IMR-90 (cell line): ENCODE data around the gene GRIN2A. TPM values are rescaled to one million over a fixed set of nuclear protein-coding genes. Genes with fewer than 3 reads are reported as not detected.

Experiments
- ATAC-seq: fragments of 200-7000 bp; cut with Tn5 transposase; 2 replicates; pipeline ENCODE4 v1.9.1; 2020; ENCODE audit warnings: low read depth, mild to moderate bottlenecking, moderate library complexity
- BruUV-seq: library from RNA; stranded (reverse); fragments of 400-500 nt; replicated peaks from 2 replicates; lab custom pipeline; 2021; lab: Mats Ljungman, UMichigan
- CTCF ChIA-PET: fragments of 300-600 bp; formaldehyde crosslinking; extraction: SDS; loops from one replicate; lab custom pipeline; 2021; ENCODE audit warnings: antibody characterized with exemption; lab: Yijun Ruan, JAX
- POLR2A ChIA-PET: fragments of 300-600 bp; sonication (Branson Sonifier 250); formaldehyde crosslinking; loops from one replicate; lab custom pipeline; 2022; ENCODE audit warnings: antibody characterized with exemption; ENCODE audit not compliant: unreplicated experiment; lab: Charles Lee
- DNase-seq: peaks from one replicate; pipeline ENCODE4 v3.0.0; 2013
- H2AFZ ChIP-seq: replicated peaks from 2 replicates; pipeline ENCODE3; 2013; ENCODE audit warnings: low read length, mild to moderate bottlenecking; ENCODE audit not compliant: poor library complexity
- H2AK5ac ChIP-seq: 2 replicates; pipeline ENCODE4 v1.6.1; 2013; ENCODE audit warnings: low read depth, low read length, inconsistent platforms
- H2AK9ac ChIP-seq: replicated peaks from 2 replicates; pipeline ENCODE3; 2013; ENCODE audit warnings: mild to moderate bottlenecking, low read depth, low read length, moderate library complexity; ENCODE audit not compliant: poor library complexity
- H2BK120ac ChIP-seq: 2 replicates; pipeline ENCODE4 v1.6.1; 2013; ENCODE audit warnings: low read depth, low read length, inconsistent platforms
- H2BK15ac ChIP-seq: 3 replicates; pipeline ENCODE4 v1.6.1; 2013; ENCODE audit warnings: low read depth, low read length, inconsistent platforms
- H2BK20ac ChIP-seq: 2 replicates; pipeline ENCODE4 v1.6.1; 2013; ENCODE audit warnings: low read depth, mild to moderate bottlenecking, inconsistent platforms, low read length, moderate library complexity
- H2BK5ac ChIP-seq: 2 replicates; pipeline ENCODE4 v1.6.1; 2013; ENCODE audit warnings: mild to moderate bottlenecking, low read depth, low read length, inconsistent platforms; ENCODE audit not compliant: poor library complexity, severe bottlenecking
- H3K14ac ChIP-seq: replicated peaks from 2 replicates; pipeline ENCODE4 v1.6.1; 2013; ENCODE audit warnings: low read depth, low read length, inconsistent platforms
- H3K18ac ChIP-seq: 2 replicates; pipeline ENCODE4 v1.6.1; 2013; ENCODE audit warnings: low read depth, low read length, control low read depth
- H3K23ac ChIP-seq: 2 replicates; pipeline ENCODE4 v1.6.1; 2013; ENCODE audit warnings: low read depth, low read length, inconsistent platforms
- H3K27ac ChIP-seq: 2 replicates; pipeline ENCODE4 v1.5.1; 2013; ENCODE audit warnings: mild to moderate bottlenecking, control low read depth, low read length; ENCODE audit not compliant: insufficient read depth
- H3K27me3 ChIP-seq: 2 replicates; pipeline ENCODE4 v1.6.1; 2013; ENCODE audit warnings: low read length; ENCODE audit not compliant: control insufficient read depth, insufficient read depth
- H3K36me3 ChIP-seq: 2 replicates; pipeline ENCODE4 v1.6.1; 2013; ENCODE audit warnings: low read length, mixed read lengths; ENCODE audit not compliant: control insufficient read depth, insufficient read depth
- H3K4ac ChIP-seq: 2 replicates; pipeline ENCODE4 v1.6.1; 2013; ENCODE audit warnings: low read depth, low read length, inconsistent platforms
- H3K4me1 ChIP-seq: 2 replicates; pipeline ENCODE4 v1.6.1; 2013; ENCODE audit warnings: low read length, mixed read lengths; ENCODE audit not compliant: control insufficient read depth, insufficient read depth
- H3K4me2 ChIP-seq: 2 replicates; pipeline ENCODE4 v1.6.1; 2013; ENCODE audit warnings: low read depth, mild to moderate bottlenecking, control low read depth, low read length, moderate library complexity
- H3K4me3 ChIP-seq: 2 replicates; pipeline ENCODE4 v1.5.1; 2013; ENCODE audit warnings: low read depth, mild to moderate bottlenecking, control low read depth, low read length, moderate library complexity; ENCODE audit not compliant: insufficient read depth
- H3K56ac ChIP-seq: 2 replicates; pipeline ENCODE4 v1.6.1; 2013; ENCODE audit warnings: low read length, inconsistent platforms; ENCODE audit not compliant: insufficient read depth; ENCODE audit errors: extremely low read depth
- H3K79me1 ChIP-seq, 2 experiments: 2 replicates each; pipeline ENCODE4 v1.6.1; 2013; ENCODE audit warnings: low read length in 2 of 2, inconsistent platforms in 1 of 2, low read depth in 1 of 2
- H3K9ac ChIP-seq: 2 replicates; pipeline ENCODE4 v1.6.1; 2013; ENCODE audit warnings: low read depth, low read length, control low read depth
- H3K9me1 ChIP-seq: 2 replicates; pipeline ENCODE4 v1.6.1; 2013; ENCODE audit warnings: low read length, inconsistent platforms; ENCODE audit not compliant: insufficient read depth
- H3K9me3 ChIP-seq: 2 replicates; pipeline ENCODE4 v1.6.1; 2013; ENCODE audit warnings: low read length; ENCODE audit not compliant: control insufficient read depth, insufficient read depth
- H4K20me1 ChIP-seq: 2 replicates; pipeline ENCODE4 v1.6.1; 2013; ENCODE audit warnings: low read length, inconsistent platforms; ENCODE audit not compliant: insufficient read depth
- H4K5ac ChIP-seq: 2 replicates; pipeline ENCODE4 v1.6.1; 2013; ENCODE audit warnings: mild to moderate bottlenecking, low read depth, low read length, control low read depth
- H4K8ac ChIP-seq, 2 experiments: 2 replicates each; pipeline ENCODE4 v1.6.1; 2013; ENCODE audit warnings: low read depth in 2 of 2, low read length in 2 of 2, control low read depth in 1 of 2, inconsistent platforms in 1 of 2
- H4K91ac ChIP-seq: 2 replicates; pipeline ENCODE4 v1.6.1; 2013; ENCODE audit warnings: low read depth, low read length, inconsistent platforms; ENCODE audit not compliant: insufficient read depth
- BHLHE40 ChIP-seq: fragments of 150-350 bp; IDR thresholded peaks from 2 replicates; pipeline ENCODE4 v1.6.1; 2016; ENCODE audit warnings: mild to moderate bottlenecking, low read depth, low read length
- CEBPB ChIP-seq: IDR thresholded peaks from 2 replicates; pipeline ENCODE4 v1.6.1; 2012; ENCODE audit warnings: low read depth, low read length, improper control_type of control experiment
- CHD1 ChIP-seq: IDR thresholded peaks from 2 replicates; pipeline ENCODE4 v1.6.1; 2012; ENCODE audit warnings: low read depth, low read length, improper control_type of control experiment
- CTCF ChIP-seq: conservative IDR thresholded peaks from 2 replicates; pipeline ENCODE4 v1.5.1; 2012; ENCODE audit warnings: mild to moderate bottlenecking, low read depth, low read length, improper control_type of control experiment
- FOS ChIP-seq: fragments of 150-350 bp; IDR thresholded peaks from 2 replicates; pipeline ENCODE4 v1.6.1; 2016; ENCODE audit warnings: low read depth, low read length
- MAFK ChIP-seq: IDR thresholded peaks from 2 replicates; pipeline ENCODE4 v1.6.1; 2012; ENCODE audit warnings: low read depth, low read length, improper control_type of control experiment
- MAZ ChIP-seq: IDR thresholded peaks from 2 replicates; pipeline ENCODE4 v1.6.1; 2012; ENCODE audit warnings: low read depth, mild to moderate bottlenecking, low read length, improper control_type of control experiment, moderate library complexity, borderline replicate concordance
- MXI1 ChIP-seq: IDR thresholded peaks from 2 replicates; pipeline ENCODE4 v1.6.1; 2012; ENCODE audit warnings: low read depth, mild to moderate bottlenecking, low read length, moderate library complexity, borderline replicate concordance
- NFE2L2 ChIP-seq: fragments of 150-350 bp; IDR thresholded peaks from 2 replicates; pipeline ENCODE4 v1.6.1; 2016; ENCODE audit warnings: low read depth, mild to moderate bottlenecking, low read length
- POLR2A ChIP-seq: IDR thresholded peaks from 2 replicates; pipeline ENCODE4 v1.6.1; 2012; ENCODE audit warnings: mild to moderate bottlenecking, low read depth, low read length
- RAD21 ChIP-seq: IDR thresholded peaks from 2 replicates; pipeline ENCODE4 v1.6.1; 2012; ENCODE audit warnings: low read length, improper control_type of control experiment
- RCOR1 ChIP-seq: IDR thresholded peaks from 2 replicates; pipeline ENCODE4 v1.6.1; 2012; ENCODE audit warnings: mild to moderate bottlenecking, low read length, improper control_type of control experiment; ENCODE audit not compliant: insufficient replicate concordance
- RFX5 ChIP-seq: IDR thresholded peaks from 2 replicates; pipeline ENCODE4 v1.8.0; 2012; ENCODE audit warnings: low read depth, mild to moderate bottlenecking, low read length, moderate library complexity
- SMC3 ChIP-seq: fragments of 150-350 bp; IDR thresholded peaks from 2 replicates; pipeline ENCODE4 v1.6.1; 2016; ENCODE audit warnings: low read depth, mild to moderate bottlenecking, antibody characterized with exemption, low read length, moderate library complexity
- USF2 ChIP-seq: fragments of 150-350 bp; IDR thresholded peaks from 2 replicates; pipeline ENCODE4 v1.6.1; 2017; ENCODE audit warnings: mild to moderate bottlenecking, antibody characterized with exemption, low read length, low read depth
- WGBS, 2 experiments: methylation state at CpG; one replicate each; pipeline versions ENCODE4 v1.1.5 to v1.1.7; 2013; ENCODE audit warnings: missing lambda C conversion rate in 2 of 2; ENCODE audit not compliant: insufficient read length in 1 of 2; ENCODE audit errors: extremely low coverage in 2 of 2; 5-methylcytosine and 5-hydroxymethylcytosine counted together
- dilution Hi-C: fragments of 300-500 bp; cut with HindIII; formaldehyde crosslinking; loops from one replicate; pipeline ENCODE4 v1.14.3; 2018; ENCODE audit warnings: low sequenced_read_pairs; ENCODE audit not compliant: unreplicated experiment
- in situ Hi-C: fragments of 300-500 bp; cut with MboI; formaldehyde crosslinking; loops from 3 replicates; pipeline ENCODE4 v1.14.3; 2019; ENCODE audit warnings: low sequenced_read_pairs, inconsistent platforms, mixed read lengths
- intact Hi-C: fragments of 100-400 bp; cut with micrococcal nuclease; formaldehyde crosslinking; loops from 2 replicates; pipeline ENCODE4 v1.10.0; 2022
- polyA plus RNA-seq, 3 experiments: library from polyadenylated mRNA; depleted of rRNA; stranded (reverse); fragments of >200 nt; gene quantifications; 2 replicates each; pipeline ENCODE4 v1.2.3, GENCODE V29; 2012; ENCODE audit warnings: low replicate concordance in 1 of 3
- total RNA-seq: library from RNA; depleted of rRNA; stranded (reverse); fragments of >200 nt; gene quantifications from 2 replicates; pipeline ENCODE4 v1.2.3, GENCODE V29; 2012
- TF ChIP-seq, protein P1 (sequence below): fragments of 150-350 bp; IDR thresholded peaks from 2 replicates; pipeline ENCODE4 v1.6.1; 2016; ENCODE audit warnings: low read depth, mild to moderate bottlenecking, low read length, moderate library complexity, borderline replicate concordance

Gene GRIN2A
- total and polyA plus RNA-seq, 2 of the 4 experiments (the other 2 are of a cell fraction), result under 0.01 TPM; not detected in 1

GRCh38 chr16:10120953-10121352, 61.3 kb downstream of the GRIN2A start:
- Histone ChIP-seq H3K27ac (no peak overlapping the region), H3K27me3 (no peaks in the 10 kb centered on the region), H4K8ac (no peak overlapping the region), H3K36me3 (no peaks in the 10 kb centered on the region), H3K9me3 (peaks cover 10% of the 10 kb centered on the region), H2AFZ (no peak overlapping the region), H3K4me1 (no peaks in the 10 kb centered on the region), H2BK15ac (no peak overlapping the region), H3K18ac (no peak overlapping the region), H2BK5ac (no peak overlapping the region), H3K56ac (no peak overlapping the region), H3K4me2 (no peak overlapping the region), H3K79me1 (no peaks in the 10 kb centered on the region), H3K9me1 (no peaks in the 10 kb centered on the region), H3K4me3 (no peak overlapping the region), H3K4ac (no peak overlapping the region), H2BK120ac (no peak overlapping the region), H3K23ac (no peak overlapping the region), H2BK20ac (no peak overlapping the region), H3K14ac (no peak overlapping the region), H4K20me1 (no peaks in the 10 kb centered on the region), H4K91ac (no peak overlapping the region), H4K5ac (no peak overlapping the region), H2AK9ac (no peak overlapping the region), H2AK5ac (no peak overlapping the region), H3K9ac (no peak overlapping the region)
- TF ChIP-seq FOS (no peak), RAD21 (no peak), POLR2A (no peak), CHD1 (no peak), RFX5 (no peak), BHLHE40 (no peak), NFE2L2 (no peak), RCOR1 (no peak), MAZ (no peak), SMC3 (no peak), CTCF (no peak), MAFK (no peak), MXI1 (no peak), CEBPB (no peak), USF2 (no peak)
- TF ChIP-seq, protein P1, sequence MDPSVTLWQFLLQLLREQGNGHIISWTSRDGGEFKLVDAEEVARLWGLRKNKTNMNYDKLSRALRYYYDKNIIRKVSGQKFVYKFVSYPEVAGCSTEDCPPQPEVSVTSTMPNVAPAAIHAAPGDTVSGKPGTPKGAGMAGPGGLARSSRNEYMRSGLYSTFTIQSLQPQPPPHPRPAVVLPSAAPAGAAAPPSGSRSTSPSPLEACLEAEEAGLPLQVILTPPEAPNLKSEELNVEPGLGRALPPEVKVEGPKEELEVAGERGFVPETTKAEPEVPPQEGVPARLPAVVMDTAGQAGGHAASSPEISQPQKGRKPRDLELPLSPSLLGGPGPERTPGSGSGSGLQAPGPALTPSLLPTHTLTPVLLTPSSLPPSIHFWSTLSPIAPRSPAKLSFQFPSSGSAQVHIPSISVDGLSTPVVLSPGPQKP, result no peak
- intact Hi-C loops (no loop called here), in situ Hi-C loops (no loop called here), dilution Hi-C loops (no loop called here)
- ATAC-seq, result no peak
- BruUV-seq, result no TSS peak
- DNase-seq, result no peak
- 36% methylated on average over 2 of the region's 4 CpGs; no CpG with 5 or more reads in 1 of the 2 experiments for WGBS, 2 experiments
- ChIA-PET CTCF (no interaction called here), POLR2A (no interaction called here)
